Testis (tissue), 3 donors: ENCODE measurements around the gene ADRA2B. TPM values are rescaled to one million over a fixed set of nuclear protein-coding genes. Genes with fewer than 3 reads are reported as not detected.
A peak's percentile ranks its signal among the peaks of the same experiment; 100 is the strongest.

Source experiments
- DNase-seq: peaks from one replicate; pipeline ENCODE4 v3.0.0-alpha.2; 2019
- H3K27ac ChIP-seq, 2 donors: fragments of 200-600 bp; sonication (generic); one replicate each; pipeline ENCODE4 v1.5.1; 2019
- H3K27me3 ChIP-seq: fragments of 200-600 bp; sonication (generic); one replicate; pipeline ENCODE4 v1.5.1; 2019
- H3K36me3 ChIP-seq: fragments of 200-600 bp; sonication (generic); one replicate; pipeline ENCODE4 v1.5.1; 2017; ENCODE audit warnings: low read depth; ENCODE audit errors: missing control alignments
- H3K4me1 ChIP-seq: fragments of 200-600 bp; sonication (generic); one replicate; pipeline ENCODE4 v1.5.1; 2019
- H3K4me3 ChIP-seq, 2 donors: fragments of 200-600 bp; sonication (generic); one replicate each; pipeline ENCODE4 v1.5.1; 2017 to 2019
- H3K9me3 ChIP-seq: fragments of 200-600 bp; sonication (generic); one replicate; pipeline ENCODE4 v1.5.1; 2017
- CTCF ChIP-seq, 3 experiments: fragments of 450-650 bp in 2 of 3; fragments of 200-600 bp in 1 of 3; sonication (generic) in 1 of 3; IDR thresholded peaks; one replicate each; pipeline ENCODE4 v1.5.1; 2016 to 2019; ENCODE audit warnings: antibody characterized with exemption in 3 of 3, mild to moderate bottlenecking in 2 of 3, moderate library complexity in 1 of 3
- POLR2A ChIP-seq: fragments of 450-650 bp; IDR thresholded peaks from one replicate; pipeline ENCODE4 v1.6.1; 2017; ENCODE audit warnings: antibody characterized with exemption, mild to moderate bottlenecking, moderate library complexity
- WGBS, 2 donors: methylation state at CpG; one replicate each; pipeline ENCODE4 v1.1.5; 2018; 5-methylcytosine and 5-hydroxymethylcytosine counted together
- intact Hi-C: fragments of 100-400 bp; cut with DNase I; formaldehyde crosslinking; loops from one replicate; pipeline ENCODE4 v1.15.1; 2023; ENCODE audit warnings: low total_unique reads
- polyA plus RNA-seq: library from polyadenylated mRNA; stranded (reverse); fragments of 350-450 nt; fragmentation: Illumina TruSeq; extraction: RNeasy Lipid Tissue Mini Kit (QIAGEN cat#74804); gene quantifications from one replicate; pipeline ENCODE4 v1.2.3, GENCODE V29; 2014; ENCODE audit warnings: low read depth, low replicate concordance; ENCODE audit not compliant: insufficient read depth
- total RNA-seq, 2 donors: library from RNA; depleted of rRNA; stranded (reverse); fragments of >200 nt; gene quantifications; one replicate each; pipeline ENCODE4 v1.2.3, GENCODE V29; 2016

Gene ADRA2B
- total and polyA plus RNA-seq, 3 donors from 2014 or later = 2.1 to 2.6 (median 2.4) TPM

DNA sequence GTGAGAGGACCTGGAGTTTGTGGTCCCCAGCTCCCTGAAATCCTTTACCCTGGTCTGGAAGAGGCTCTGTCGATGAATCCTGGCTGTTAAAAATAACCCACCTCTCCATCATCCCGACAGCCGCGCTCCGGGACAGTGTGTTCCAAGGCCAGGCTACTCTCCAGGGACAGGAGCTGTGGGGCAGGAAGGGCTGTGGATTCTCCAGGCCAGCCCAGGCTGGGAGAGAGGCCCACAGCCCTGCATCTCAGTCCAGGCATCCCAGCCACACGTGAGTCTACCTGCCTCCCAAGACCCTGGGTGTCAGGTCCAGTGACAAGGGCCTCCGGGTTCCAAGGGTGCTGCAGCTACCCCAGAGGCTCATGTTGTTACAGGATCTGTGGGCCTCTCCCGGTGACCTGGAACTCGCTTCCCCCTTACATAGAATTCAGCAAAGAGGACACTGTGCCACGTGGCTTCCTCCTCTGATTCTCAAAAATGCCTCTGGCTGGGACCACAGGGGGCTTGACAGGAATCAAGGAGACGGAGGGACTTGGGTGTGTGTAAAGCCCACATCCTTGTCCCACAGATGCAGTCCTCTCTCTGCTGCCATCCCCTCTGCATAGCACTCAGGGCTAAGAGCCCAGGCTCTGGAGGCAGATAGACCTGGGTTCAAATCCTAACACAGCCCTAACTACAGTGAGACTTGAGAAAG lies 17.3 kb downstream of the ADRA2B start:
- Histone ChIP-seq H3K27ac (peak overlapping the region; percentile 45 to 54), H3K4me3 (no peak overlapping the region), H3K27me3 (no peaks in the 10 kb centered on the region), H3K4me1 (peaks cover 28% of the 10 kb centered on the region), H3K36me3 (no peaks in the 10 kb centered on the region), H3K9me3 (no peaks in the 10 kb centered on the region)
- DNase-seq = peak; percentile 61
- no peak for TF ChIP-seq POLR2A
- no peak for TF ChIP-seq CTCF (IDR thresholded peaks at IDR 0.05)
- WGBS, 2 donors = 37 to 42% methylated on average over 3 to 11 of the region's 11 CpGs
- intact Hi-C loops = no loop called here

- Histone ChIP-seq H3K27me3 (no peaks in the 10 kb centered on the region), H3K36me3 (no peaks in the 10 kb centered on the region), H3K9me3 (no peaks in the 10 kb centered on the region), H3K27ac (peak overlapping the region; percentile 45 to 54), H3K4me1 (peaks cover 28% of the 10 kb centered on the region), H3K4me3 (no peak overlapping the region)
- 78 to 85% methylated on average over 7 of the region's 7 CpGs for WGBS, 2 donors
- intact Hi-C loops = no loop called here
- peak; percentile 4 for DNase-seq
- TF ChIP-seq CTCF (IDR thresholded peaks at IDR 0.05) (no peak), POLR2A (no peak)
Observed at GRCh38 chr2:96097951-96098823, 18.2 kb downstream of the ADRA2B start.

- 98% methylated on average over 5 of the region's 5 CpGs for WGBS, 2 donors
- H3K27ac ChIP-seq = no peak overlapping the region
- TF ChIP-seq CTCF (IDR thresholded peaks at IDR 0.05) = no peak
- no peak for TF ChIP-seq POLR2A
- no peaks in the 10 kb centered on the region for H3K27me3 ChIP-seq
- intact Hi-C loops = no loop called here
- no peak overlapping the region for H3K4me3 ChIP-seq
- no peaks in the 10 kb centered on the region for H3K36me3 ChIP-seq
- H3K4me1 ChIP-seq = peaks cover 28% of the 10 kb centered on the region
- no peaks in the 10 kb centered on the region for H3K9me3 ChIP-seq
- no peak for DNase-seq
Observed at GRCh38 chr2:96097441-96097840, 18.9 kb downstream of the ADRA2B start.

- TF ChIP-seq CTCF (IDR thresholded peaks at IDR 0.05) (no peak), POLR2A (no peak)
- no peaks in the 10 kb centered on the region for H3K9me3 ChIP-seq
- no peaks in the 10 kb centered on the region for H3K36me3 ChIP-seq
- no peaks in the 10 kb centered on the region for H3K27me3 ChIP-seq
- intact Hi-C loops = no loop called here
- no peak overlapping the region for H3K27ac ChIP-seq
- 90 to 92% methylated on average over 7 of the region's 7 CpGs for WGBS, 2 donors
- peaks cover 19% of the 10 kb centered on the region for H3K4me1 ChIP-seq
- H3K4me3 ChIP-seq = no peak overlapping the region
- DNase-seq = no peak
Observed at GRCh38 chr2:96095116-96095636, 21.2 kb downstream of the ADRA2B start.
